Kidney (tissue), 14 donors: ENCODE measurements around the gene CAMK1D. TPM values are rescaled to one million over a fixed set of nuclear protein-coding genes. Genes with fewer than 3 reads are reported as not detected.

Experiments
- DNase-seq, 5 donors: peaks; one replicate each; pipeline ENCODE4 v3.0.0-alpha.2; 2013 to 2020
- FAIRE-seq: peaks from 2 replicates; lab custom pipeline; 2012; peaks lifted over from hg19 to GRCh38; lab: Jason Lieb, UNC
- H3K27ac ChIP-seq, 2 donors: one replicate each; pipeline ENCODE4 v1.7.0; 2013; ENCODE audit warnings: low read depth in 2 of 2, low read length in 2 of 2, inconsistent platforms in 1 of 2
- H3K27me3 ChIP-seq: one replicate; pipeline ENCODE4 v1.7.1; 2013; ENCODE audit warnings: low read length, inconsistent platforms; ENCODE audit not compliant: control insufficient read depth, insufficient read depth
- H3K36me3 ChIP-seq, 3 donors: one replicate each; pipeline versions ENCODE4 v1.7.0 to v1.7.1; 2013; ENCODE audit warnings: low read length in 3 of 3, control low read depth in 1 of 3, inconsistent platforms in 1 of 3; ENCODE audit not compliant: insufficient read depth in 3 of 3, control insufficient read depth in 2 of 3
- H3K4me1 ChIP-seq, 3 donors: one replicate each; pipeline versions ENCODE4 v1.7.0 to v1.7.1; 2013; ENCODE audit warnings: low read length in 3 of 3, inconsistent platforms in 1 of 3, low read depth in 1 of 3; ENCODE audit not compliant: control insufficient read depth in 2 of 3, insufficient read depth in 2 of 3
- H3K4me3 ChIP-seq, 3 donors: one replicate each; pipeline versions ENCODE4 v1.7.0 to v1.8.1; 2013; ENCODE audit warnings: low read length in 3 of 3, control low read depth in 1 of 3, inconsistent platforms in 1 of 3
- H3K9ac ChIP-seq, 3 donors: one replicate each; pipeline versions ENCODE4 v1.7.0 to v1.7.1; 2013; ENCODE audit warnings: low read length in 3 of 3, control low read depth in 1 of 3, inconsistent platforms in 1 of 3
- H3K9me3 ChIP-seq, 3 donors: one replicate each; pipeline versions ENCODE4 v1.7.0 to v1.7.1; 2013; ENCODE audit warnings: low read length in 3 of 3, control low read depth in 1 of 3, inconsistent platforms in 1 of 3; ENCODE audit not compliant: control insufficient read depth in 2 of 3, insufficient read depth in 1 of 3
- intact Hi-C: fragments of 100-400 bp; cut with DNase I; formaldehyde crosslinking; loops from one replicate; pipeline ENCODE4 v1.11.1; 2022
- polyA plus RNA-seq: library from polyadenylated mRNA; stranded (reverse); fragments of 350-450 nt; fragmentation: Illumina TruSeq; extraction: RNeasy Lipid Tissue Mini Kit (QIAGEN cat#74804); gene quantifications from one replicate; pipeline ENCODE4 v1.2.3, GENCODE V29; 2014; ENCODE audit warnings: low read depth, low replicate concordance; ENCODE audit not compliant: insufficient read depth
- total RNA-seq: library from RNA; stranded (reverse); fragmentation: NEBNext Ultra II Directional; extraction: Animal tissue kit (Norgen Biotek cat#: 25700); gene quantifications from one replicate; pipeline ENCODE4 v1.2.1, GENCODE V29; 2021
- TF ChIP-seq, protein P1 (sequence below): IDR thresholded peaks from 3 replicates; pipeline ENCODE4 v1.5.1; 2012; ENCODE audit warnings: mild to moderate bottlenecking, moderate library complexity, borderline replicate concordance; ENCODE audit not compliant: insufficient read depth; ENCODE audit errors: extremely low read depth
- donor health status: control.
- donor health status: control.
- donor health status: control.
- donor health status: control.
- donor health status: control.
- donor health status: DM: yes; HTN: yes; CAD: no.
- donor health status: Normal renal cell carcinoma (clear cell type).

CAMK1D gene
- total and polyA plus RNA-seq, 2 donors from 2014 or later, result 1.1 to 13.7 TPM

DNA sequence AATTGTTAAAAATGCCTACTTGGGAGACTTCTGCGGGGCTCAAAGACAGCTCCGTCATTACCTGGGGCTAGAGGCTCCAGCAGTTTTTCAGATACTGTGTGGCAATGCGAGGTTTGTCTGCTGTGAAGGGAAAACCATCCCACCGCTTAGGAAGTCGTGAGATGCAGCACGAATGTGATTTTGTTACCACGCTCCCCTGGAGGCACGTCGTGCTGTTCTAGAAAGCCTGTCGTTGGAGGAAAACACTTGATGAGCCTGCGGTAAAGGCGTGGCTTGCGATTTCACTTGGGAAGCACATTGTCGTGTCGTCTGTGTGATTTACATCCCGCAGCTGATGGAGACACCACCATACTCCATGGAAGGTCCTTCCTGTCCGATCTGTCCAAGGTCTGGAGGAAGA, 39.3 kb downstream of the CAMK1D start:
- H3K27me3 ChIP-seq, result no peaks in the 10 kb centered on the region
- no peaks in the 10 kb centered on the region for H3K4me1 ChIP-seq
- TF ChIP-seq, protein P1, sequence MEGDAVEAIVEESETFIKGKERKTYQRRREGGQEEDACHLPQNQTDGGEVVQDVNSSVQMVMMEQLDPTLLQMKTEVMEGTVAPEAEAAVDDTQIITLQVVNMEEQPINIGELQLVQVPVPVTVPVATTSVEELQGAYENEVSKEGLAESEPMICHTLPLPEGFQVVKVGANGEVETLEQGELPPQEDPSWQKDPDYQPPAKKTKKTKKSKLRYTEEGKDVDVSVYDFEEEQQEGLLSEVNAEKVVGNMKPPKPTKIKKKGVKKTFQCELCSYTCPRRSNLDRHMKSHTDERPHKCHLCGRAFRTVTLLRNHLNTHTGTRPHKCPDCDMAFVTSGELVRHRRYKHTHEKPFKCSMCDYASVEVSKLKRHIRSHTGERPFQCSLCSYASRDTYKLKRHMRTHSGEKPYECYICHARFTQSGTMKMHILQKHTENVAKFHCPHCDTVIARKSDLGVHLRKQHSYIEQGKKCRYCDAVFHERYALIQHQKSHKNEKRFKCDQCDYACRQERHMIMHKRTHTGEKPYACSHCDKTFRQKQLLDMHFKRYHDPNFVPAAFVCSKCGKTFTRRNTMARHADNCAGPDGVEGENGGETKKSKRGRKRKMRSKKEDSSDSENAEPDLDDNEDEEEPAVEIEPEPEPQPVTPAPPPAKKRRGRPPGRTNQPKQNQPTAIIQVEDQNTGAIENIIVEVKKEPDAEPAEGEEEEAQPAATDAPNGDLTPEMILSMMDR, result no peak
- peaks cover 0 to 6% (median 0%) of the 10 kb centered on the region in 3 donors for H3K9me3 ChIP-seq
- no peak overlapping the region for H3K4me3 ChIP-seq
- H3K9ac ChIP-seq, result no peak overlapping the region
- no peaks in the 10 kb centered on the region for H3K36me3 ChIP-seq
- intact Hi-C loops, result no loop called here
- no peak overlapping the region for H3K27ac ChIP-seq
- FAIRE-seq, result no peak
- peak in 1 of 5 donors; percentile 8 for DNase-seq

DNA sequence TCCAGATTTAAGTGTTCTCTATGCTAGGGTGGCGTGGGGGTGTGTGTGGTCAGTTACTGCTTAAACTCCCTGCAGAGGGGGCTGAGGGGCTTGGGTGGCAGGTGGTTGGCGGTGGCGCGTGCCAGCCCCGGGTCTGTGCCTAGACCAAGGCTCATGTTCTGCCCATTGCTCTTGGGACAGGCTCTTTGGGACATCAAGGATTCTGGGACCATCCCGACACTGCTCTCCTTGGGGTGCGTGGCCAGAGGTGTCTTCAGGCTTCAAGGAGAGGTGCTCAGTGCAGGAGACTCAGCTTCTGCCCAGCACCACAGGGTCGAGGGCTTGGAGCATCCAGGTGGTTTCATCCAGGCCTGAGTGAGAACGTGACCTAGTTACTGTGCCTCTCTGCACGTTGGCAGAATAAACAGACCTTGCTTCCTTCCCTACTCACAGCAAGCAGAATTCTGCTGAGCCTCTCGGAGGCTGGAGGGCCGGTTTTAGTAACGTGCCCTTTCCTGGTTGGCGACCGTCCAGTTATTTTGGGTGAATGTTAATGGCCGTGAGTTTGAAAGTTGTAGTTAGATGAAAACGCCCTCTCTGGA, 39.9 kb downstream of the CAMK1D start:
- H3K27me3 ChIP-seq, result no peaks in the 10 kb centered on the region
- intact Hi-C loops, result no loop called here
- H3K27ac ChIP-seq, result no peak overlapping the region
- H3K36me3 ChIP-seq, result no peaks in the 10 kb centered on the region
- H3K9me3 ChIP-seq, result peaks cover 0 to 6% (median 0%) of the 10 kb centered on the region in 3 donors
- H3K4me3 ChIP-seq, result no peak overlapping the region
- DNase-seq (peak in 1 of 5 donors; percentile 74), FAIRE-seq (no peak)
- no peaks in the 10 kb centered on the region for H3K4me1 ChIP-seq
- TF ChIP-seq, protein P1, result no peak
- H3K9ac ChIP-seq, result no peak overlapping the region

DNA sequence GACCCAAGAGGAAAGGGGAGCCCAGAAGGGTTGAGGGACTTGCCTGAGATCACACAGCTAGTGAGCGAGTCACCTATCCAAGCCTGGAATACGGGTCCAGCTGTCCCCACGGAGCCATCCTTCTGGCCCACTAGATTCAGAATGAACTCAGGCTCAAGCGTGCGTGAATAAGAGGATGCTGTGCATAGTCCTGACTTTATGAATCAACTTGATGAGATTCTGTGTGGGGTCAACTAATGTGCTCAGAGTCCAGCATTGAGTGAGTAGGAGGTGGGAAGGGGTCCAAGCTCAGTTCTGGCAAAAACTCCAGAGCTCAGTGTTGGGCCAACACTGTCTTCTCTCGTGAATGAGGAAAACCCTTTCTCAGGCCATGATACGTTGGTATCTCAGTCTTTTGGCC, 41.4 kb downstream of the CAMK1D start:
- H3K4me1 ChIP-seq, result no peaks in the 10 kb centered on the region
- intact Hi-C loops, result no loop called here
- FAIRE-seq (no peak), DNase-seq (no peak)
- H3K27me3 ChIP-seq, result no peaks in the 10 kb centered on the region
- H3K36me3 ChIP-seq, result no peaks in the 10 kb centered on the region
- no peaks in the 10 kb centered on the region for H3K9me3 ChIP-seq
- TF ChIP-seq, protein P1, result no peak
- H3K9ac ChIP-seq, result no peak overlapping the region
- H3K27ac ChIP-seq, result no peak overlapping the region
- no peak overlapping the region for H3K4me3 ChIP-seq

DNA sequence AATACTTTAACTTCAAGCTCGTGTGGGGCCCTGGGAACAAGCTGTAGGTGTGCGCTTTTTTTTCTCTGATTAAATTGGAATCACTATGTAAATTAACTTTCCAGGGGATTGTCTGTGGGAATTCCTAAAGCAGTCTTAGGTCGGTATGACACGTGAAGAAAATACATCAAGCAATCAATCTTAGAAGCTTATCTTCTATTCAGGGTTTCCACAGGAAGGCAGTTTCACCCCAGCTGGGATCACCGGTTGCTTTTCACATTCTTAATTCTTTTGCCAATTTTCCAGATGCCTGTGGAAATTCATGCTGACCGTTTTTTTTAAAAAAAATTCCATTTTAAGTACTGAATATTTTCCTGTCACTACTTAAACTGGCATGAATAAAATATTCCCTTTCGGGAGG, 41.9 kb downstream of the CAMK1D start:
- intact Hi-C loops, result no loop called here
- Histone ChIP-seq H3K36me3 (no peaks in the 10 kb centered on the region), H3K27ac (no peak overlapping the region), H3K9ac (no peak overlapping the region), H3K27me3 (no peaks in the 10 kb centered on the region), H3K9me3 (no peaks in the 10 kb centered on the region), H3K4me1 (no peaks in the 10 kb centered on the region), H3K4me3 (no peak overlapping the region)
- DNase-seq, result no peak
- FAIRE-seq, result no peak
- TF ChIP-seq, protein P1, result no peak
